ENCODE data around the gene PAQR9. TPM values are rescaled to one million over a fixed set of nuclear protein-coding genes. Genes with fewer than 3 reads are reported as not detected.

The PAQR9 gene
- total RNA-seq, 1 experiment from 2014 or later = 0.17 TPM

- TF ChIP-seq REST (IDR thresholded peaks at IDR 0.05; ENCODE audit: low read depth) = no peak
- TF ChIP-seq JUND (IDR thresholded peaks at IDR 0.05) = no peak
- TF ChIP-seq SP1 (IDR thresholded peaks at IDR 0.05; ENCODE audit: low read depth) = no peak
- TF ChIP-seq SIN3A (IDR thresholded peaks at IDR 0.05; ENCODE audit: low read depth) = no peak
- no peak for TF ChIP-seq YY1 (IDR thresholded peaks at IDR 0.05; ENCODE audit: extremely low read depth, insufficient replicate concordance, low read depth, low read length)
- TF ChIP-seq EZH2 (IDR thresholded peaks at IDR 0.05) = no peak
Observed at GRCh38 chr3:142925140-142925539, 38.3 kb downstream of the PAQR9 start (continued).

- no TSS peak for BruUV-seq (replicated peaks)
Observed at GRCh38 chr3:142923694-142924093, 39.8 kb downstream of the PAQR9 start.

More at GRCh38 chr3:142923694-142924093, 39.8 kb downstream of the PAQR9 start:
- Histone ChIP-seq H3K9me2 (ENCODE audit: insufficient read depth) (no peaks in the 10 kb centered on the region), H2AFZ (ENCODE audit: low read depth, low read length, poor library complexity, severe bottlenecking) (no peak overlapping the region), H3K4me2 (ENCODE audit: low read length) (no peak overlapping the region), H3K27ac (ENCODE audit: low read depth, low read length) (no peak overlapping the region), H3K4me3 (replicated peaks in 1 of 2; ENCODE audit: low read depth in 1 of 2, low read length in 2 of 2) (no peak overlapping the region), H3K9ac (ENCODE audit: low read length) (no peak overlapping the region), H3K4me1 (ENCODE audit: control insufficient read depth in 1 of 2, insufficient read depth in 2 of 2, low read length in 2 of 2) (no peaks in the 10 kb centered on the region), H3K36me3 (ENCODE audit: control insufficient read depth in 1 of 2, insufficient read depth in 2 of 2, low read length in 2 of 2) (no peaks in the 10 kb centered on the region), H3K79me2 (ENCODE audit: insufficient read depth, low read length) (no peaks in the 10 kb centered on the region), H3K27me3 (ENCODE audit: insufficient read depth, low read length) (no peaks in the 10 kb centered on the region), H3K9me3 (ENCODE audit: control insufficient read depth in 1 of 2, insufficient read depth in 1 of 2, low read depth in 1 of 2, low read length in 2 of 2) (peaks cover 0 to 5% of the 10 kb centered on the region in 2 experiments; a peak in 1 of 4 replicates), H4K20me1 (ENCODE audit: insufficient read depth) (no peaks in the 10 kb centered on the region)
- CTCF ChIA-PET = no interaction called here
- POLR2A ChIA-PET = no interaction called here
- RAD21 ChIA-PET (ENCODE audit: low non-redundant PET in 1 of 2, low total read pairs in 2 of 2, uncharacterized antibody in 2 of 2, unreplicated experiment in 2 of 2) = no interaction called here
- intact Hi-C loops (cut with micrococcal nuclease) = no loop called here
- ATAC-seq (no peak), DNase-seq (ENCODE audit: low read depth, low spot score) (no peak)
- TF ChIP-seq POLR2AphosphoS5 (IDR thresholded peaks at IDR 0.05; ENCODE audit: low read depth, low read length) (no peak), ZBTB33 (IDR thresholded peaks at IDR 0.05; ENCODE audit: extremely low read depth, insufficient replicate concordance, low read length) (no peak), POLR2A (IDR thresholded peaks at IDR 0.05; ENCODE audit: borderline replicate concordance, extremely low read depth, insufficient read depth, insufficient read length) (no peak), EZH2 (IDR thresholded peaks at IDR 0.05) (no peak), TCF7L2 (IDR thresholded peaks at IDR 0.05; ENCODE audit: borderline replicate concordance, extremely low read depth, insufficient read depth, insufficient read length) (no peak), REST (IDR thresholded peaks at IDR 0.05; ENCODE audit: low read depth) (no peak), CBX3 (IDR thresholded peaks at IDR 0.05; ENCODE audit: low read depth) (no peak), ELF1 (IDR thresholded peaks at IDR 0.05; ENCODE audit: borderline replicate concordance, low read depth) (no peak), SRF (IDR thresholded peaks at IDR 0.05; ENCODE audit: low read depth) (no peak), ZFX (IDR thresholded peaks at IDR 0.05) (no peak), FOSL1 (IDR thresholded peaks at IDR 0.05; ENCODE audit: low read depth) (no peak), EGR1 (IDR thresholded peaks at IDR 0.05; ENCODE audit: low read depth) (no peak)
